ENCODE data around the gene IKBIP.
"Not testable (repeated sequence)": the region's sequence is repeated elsewhere in the genome, so short reads cannot be mapped to it uniquely, and the experiment has no call there.

IKBIP gene

DNA sequence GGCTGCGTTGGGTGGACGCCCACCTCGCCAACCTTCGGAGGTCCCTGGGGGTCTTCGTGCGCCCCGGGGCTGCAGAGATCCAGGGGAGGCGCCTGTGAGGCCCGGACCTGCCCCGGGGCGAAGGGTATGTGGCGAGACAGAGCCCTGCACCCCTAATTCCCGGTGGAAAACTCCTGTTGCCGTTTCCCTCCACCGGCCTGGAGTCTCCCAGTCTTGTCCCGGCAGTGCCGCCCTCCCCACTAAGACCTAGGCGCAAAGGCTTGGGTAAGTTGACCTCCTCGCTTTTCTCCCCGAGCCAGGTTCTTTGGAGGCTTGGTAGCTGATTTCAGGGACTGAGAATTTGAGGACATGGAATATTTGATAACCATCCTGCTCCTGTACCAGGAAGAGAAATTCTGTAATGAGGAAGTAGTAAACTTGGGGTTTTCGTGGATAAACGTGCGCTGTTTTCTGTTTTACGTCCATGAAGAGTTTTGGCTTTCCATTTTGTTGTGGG, 1.0 kb upstream of the IKBIP start:
- Histone ChIP-seq H3K9me3 (no peaks in the 10 kb centered on the region), H3K4me1 (ENCODE audit: control insufficient read depth in 1 of 2, insufficient read depth in 1 of 2, low read depth in 1 of 2, low read length in 1 of 2) (peaks cover 52 to 60% of the 10 kb centered on the region in 2 experiments), H3K36me3 (peaks cover 28% of the 10 kb centered on the region), H3K27ac (peak overlapping the region; percentile 93), H3K27me3 (no peaks in the 10 kb centered on the region), H3K4me3 (ENCODE audit: low read depth in 1 of 2, low read length in 1 of 2) (peak overlapping the region; percentile 99)
- TF ChIP-seq, protein P1, sequence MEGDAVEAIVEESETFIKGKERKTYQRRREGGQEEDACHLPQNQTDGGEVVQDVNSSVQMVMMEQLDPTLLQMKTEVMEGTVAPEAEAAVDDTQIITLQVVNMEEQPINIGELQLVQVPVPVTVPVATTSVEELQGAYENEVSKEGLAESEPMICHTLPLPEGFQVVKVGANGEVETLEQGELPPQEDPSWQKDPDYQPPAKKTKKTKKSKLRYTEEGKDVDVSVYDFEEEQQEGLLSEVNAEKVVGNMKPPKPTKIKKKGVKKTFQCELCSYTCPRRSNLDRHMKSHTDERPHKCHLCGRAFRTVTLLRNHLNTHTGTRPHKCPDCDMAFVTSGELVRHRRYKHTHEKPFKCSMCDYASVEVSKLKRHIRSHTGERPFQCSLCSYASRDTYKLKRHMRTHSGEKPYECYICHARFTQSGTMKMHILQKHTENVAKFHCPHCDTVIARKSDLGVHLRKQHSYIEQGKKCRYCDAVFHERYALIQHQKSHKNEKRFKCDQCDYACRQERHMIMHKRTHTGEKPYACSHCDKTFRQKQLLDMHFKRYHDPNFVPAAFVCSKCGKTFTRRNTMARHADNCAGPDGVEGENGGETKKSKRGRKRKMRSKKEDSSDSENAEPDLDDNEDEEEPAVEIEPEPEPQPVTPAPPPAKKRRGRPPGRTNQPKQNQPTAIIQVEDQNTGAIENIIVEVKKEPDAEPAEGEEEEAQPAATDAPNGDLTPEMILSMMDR (IDR thresholded peaks at IDR 0.05) = no peak

DNA sequence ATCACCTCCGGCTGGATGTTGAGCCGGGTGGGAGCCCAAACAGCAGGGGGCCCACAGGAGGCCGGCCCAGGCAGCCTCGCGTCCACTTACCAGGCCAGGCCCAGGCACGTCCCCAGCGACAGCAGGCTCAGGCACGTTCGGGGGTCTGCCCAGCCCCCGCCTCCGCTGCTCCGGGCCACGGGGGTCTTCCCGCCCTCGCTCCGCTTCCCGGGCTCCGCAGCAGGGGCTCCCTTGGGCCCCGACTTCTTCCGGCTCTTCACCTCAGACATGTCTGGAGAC, 216 bp downstream of the IKBIP start:
- Histone ChIP-seq H3K4me3 (ENCODE audit: low read depth in 1 of 2, low read length in 1 of 2) (peak overlapping the region; percentile 99), H3K36me3 (peaks cover 16% of the 10 kb centered on the region), H3K27me3 (no peaks in the 10 kb centered on the region), H3K4me1 (ENCODE audit: control insufficient read depth in 1 of 2, insufficient read depth in 1 of 2, low read depth in 1 of 2, low read length in 1 of 2) (peaks cover 64 to 73% of the 10 kb centered on the region in 2 experiments), H3K27ac (peak overlapping the region; percentile 93), H3K9me3 (no peaks in the 10 kb centered on the region)
- TF ChIP-seq, protein P1 (IDR thresholded peaks at IDR 0.05) = no peak

DNA sequence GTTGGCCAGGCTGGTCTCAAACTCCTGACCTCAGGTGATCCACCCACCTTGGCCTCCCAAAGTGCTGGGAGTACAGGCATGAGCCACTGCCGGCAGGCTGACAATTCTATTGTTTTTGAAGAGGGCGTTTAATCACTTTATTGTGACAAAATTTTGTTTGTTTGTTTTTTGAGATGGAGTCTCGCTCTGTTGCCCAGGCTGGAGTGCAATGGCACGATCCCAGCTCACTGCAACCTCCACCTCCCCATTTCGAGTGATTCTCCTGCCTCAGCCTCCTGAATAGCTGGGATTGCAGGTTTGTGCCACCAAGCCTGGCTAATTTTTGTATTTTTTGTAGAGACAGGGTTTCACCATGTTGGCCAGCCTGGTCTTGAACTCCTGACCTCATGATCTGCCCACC, 1.8 kb downstream of the IKBIP start:
- H3K27ac ChIP-seq = peak overlapping the region; percentile 93
- H3K36me3 ChIP-seq, H3K27me3 ChIP-seq, H3K9me3 ChIP-seq: not testable (repeated sequence)
- peaks cover 69 to 78% of the 10 kb centered on the region in 2 experiments for H3K4me1 ChIP-seq (ENCODE audit: control insufficient read depth in 1 of 2, insufficient read depth in 1 of 2, low read depth in 1 of 2, low read length in 1 of 2)
- peak overlapping the region; percentile 99 for H3K4me3 ChIP-seq (ENCODE audit: low read depth in 1 of 2, low read length in 1 of 2)

DNA sequence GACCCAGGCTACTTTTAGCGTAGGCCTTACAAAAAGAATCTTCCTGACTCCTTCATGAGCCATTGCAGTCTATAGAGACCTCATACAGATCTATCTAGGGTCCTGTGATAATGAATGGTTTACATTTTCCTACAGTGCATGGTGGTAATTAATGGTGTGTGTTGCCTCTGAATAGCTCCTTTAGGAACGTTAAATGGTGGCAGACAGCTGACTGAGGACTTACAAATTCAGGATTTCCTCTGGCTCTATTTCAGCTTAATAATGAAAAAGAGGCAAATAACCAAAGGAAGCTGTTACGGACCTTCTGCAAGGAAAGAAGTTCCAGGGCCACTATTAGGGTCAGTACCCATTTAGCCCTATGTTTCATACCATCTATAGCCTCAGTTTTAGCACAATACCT, 5.1 kb downstream of the IKBIP start:
- no peaks in the 10 kb centered on the region for H3K36me3 ChIP-seq
- no peaks in the 10 kb centered on the region for H3K27me3 ChIP-seq
- TF ChIP-seq, protein P1 (IDR thresholded peaks at IDR 0.05) = no peak
- peaks cover 57 to 81% of the 10 kb centered on the region in 2 experiments for H3K4me1 ChIP-seq (ENCODE audit: control insufficient read depth in 1 of 2, insufficient read depth in 1 of 2, low read depth in 1 of 2, low read length in 1 of 2)
- H3K4me3 ChIP-seq (ENCODE audit: low read depth in 1 of 2, low read length in 1 of 2) = peak overlapping the region in 1 of 2 experiments; percentile 99
- no peaks in the 10 kb centered on the region for H3K9me3 ChIP-seq
- H3K27ac ChIP-seq = peak overlapping the region; percentile 84

DNA sequence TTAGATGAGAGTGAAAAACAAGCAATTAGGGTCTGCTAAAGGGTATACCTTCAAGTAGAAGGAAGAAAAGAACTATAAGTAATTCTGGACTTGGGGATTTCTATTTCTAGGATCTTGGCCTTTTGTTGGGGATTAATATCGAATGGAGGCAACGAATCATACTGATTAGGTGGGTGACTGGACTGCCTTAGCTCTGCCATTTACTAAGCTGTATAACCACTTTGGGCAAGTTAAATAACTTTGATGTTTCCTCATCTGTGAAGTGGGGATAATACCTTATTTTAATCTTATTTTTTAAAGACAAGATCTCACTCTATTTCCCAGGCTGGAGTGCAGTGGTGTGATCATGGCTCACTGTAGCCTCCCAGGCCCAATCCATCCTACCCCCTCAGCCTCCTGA, 6.6 kb downstream of the IKBIP start:
- H3K9me3 ChIP-seq = no peaks in the 10 kb centered on the region
- H3K27me3 ChIP-seq = no peaks in the 10 kb centered on the region
- no peak overlapping the region for H3K4me3 ChIP-seq (ENCODE audit: low read depth in 1 of 2, low read length in 1 of 2)
- H3K36me3 ChIP-seq = peaks cover 8% of the 10 kb centered on the region
- TF ChIP-seq, protein P1 (IDR thresholded peaks at IDR 0.05) = no peak
- peaks cover 49 to 79% of the 10 kb centered on the region in 2 experiments for H3K4me1 ChIP-seq (ENCODE audit: control insufficient read depth in 1 of 2, insufficient read depth in 1 of 2, low read depth in 1 of 2, low read length in 1 of 2)
- H3K27ac ChIP-seq = peak overlapping the region; percentile 84

DNA sequence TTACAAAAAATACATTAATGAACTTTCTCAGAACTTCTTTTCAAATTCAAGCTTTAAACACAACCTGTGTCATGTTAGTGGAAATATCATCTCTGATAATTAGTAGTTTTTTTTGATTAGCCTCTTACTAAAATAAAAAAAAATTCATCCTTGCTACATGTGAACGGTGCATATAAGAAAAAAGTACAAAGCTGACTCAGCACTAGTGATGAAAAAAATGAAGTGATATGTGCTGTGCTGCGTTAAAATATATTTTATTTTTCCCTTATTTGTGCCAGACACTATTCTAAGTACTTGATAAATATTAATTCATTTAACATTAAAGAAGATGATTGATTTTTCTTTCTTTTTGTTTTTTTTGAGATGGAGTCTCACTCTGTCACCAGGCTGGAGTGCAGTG, 7.5 kb downstream of the IKBIP start:
- H3K27ac ChIP-seq = no peak overlapping the region
- TF ChIP-seq, protein P1 (IDR thresholded peaks at IDR 0.05) = no peak
- H3K27me3 ChIP-seq = no peaks in the 10 kb centered on the region
- peaks cover 13% of the 10 kb centered on the region for H3K36me3 ChIP-seq
- peaks cover 40 to 69% of the 10 kb centered on the region in 2 experiments for H3K4me1 ChIP-seq (ENCODE audit: control insufficient read depth in 1 of 2, insufficient read depth in 1 of 2, low read depth in 1 of 2, low read length in 1 of 2)
- no peak overlapping the region for H3K4me3 ChIP-seq (ENCODE audit: low read depth in 1 of 2, low read length in 1 of 2)
- no peaks in the 10 kb centered on the region for H3K9me3 ChIP-seq

Data from neutrophil (primary cell).